Measurements from ENCODE around the gene FXYD6.

FXYD6 gene

DNA sequence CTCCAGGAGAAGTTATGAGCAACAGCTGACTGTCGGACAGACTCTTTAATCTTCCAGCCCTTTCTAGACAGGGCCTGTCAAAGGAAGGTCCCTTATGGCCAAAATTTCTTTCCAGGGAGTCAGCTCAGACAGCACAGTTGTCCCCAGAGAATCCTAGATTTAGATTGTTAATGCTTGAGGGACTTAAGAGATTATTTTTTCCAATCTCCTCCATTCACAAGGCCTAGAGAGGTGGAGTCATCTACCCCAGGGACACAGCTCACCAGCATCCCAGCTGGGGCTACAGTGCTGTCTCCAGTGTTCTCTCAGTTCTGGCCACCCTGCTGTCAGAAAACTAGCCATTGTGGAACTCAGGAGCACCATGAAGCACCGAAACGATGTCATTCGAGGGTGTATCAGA is 87.2 kb downstream of the FXYD6 start:
- no peak for DNase-seq

Measured in NCI-H526 treated with DMSO at 0.1 percent for 48 hours (cell line).